Measurements from ENCODE around the gene AKAP1. TPM values are rescaled to one million over a fixed set of nuclear protein-coding genes. Genes with fewer than 3 reads are reported as not detected.

AKAP1 gene
- polyA plus RNA-seq, 6 donors from 2014 or later: 9.6 to 20.5 (median 11.7) TPM

DNA sequence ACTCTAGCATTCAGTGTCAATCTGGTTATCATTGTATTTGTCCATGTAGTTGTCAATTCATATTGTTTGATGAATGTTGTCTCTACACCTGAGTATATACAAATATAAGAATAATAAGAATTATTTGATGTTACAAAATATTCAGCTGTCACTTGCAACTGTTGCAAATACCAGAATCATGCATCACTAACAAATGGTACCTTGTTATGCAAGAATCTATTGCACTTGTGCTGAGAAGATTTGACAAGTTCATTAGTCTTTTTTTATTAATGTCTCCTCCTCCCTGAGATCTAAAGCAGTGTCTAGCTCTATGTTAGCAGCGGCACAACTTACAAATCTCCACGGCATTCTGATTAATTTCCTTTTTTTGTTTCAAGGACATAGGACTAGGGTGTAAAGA lies 22.2 kb upstream of the AKAP1 start:
- Mint-ChIP-seq H3K27me3 (peaks cover 5 to 17% (median 16%) of the 10 kb centered on the region in 3 donors), H3K9me3 (no peaks in the 10 kb centered on the region), H3K4me3 (no peak overlapping the region), H3K27ac (no peak overlapping the region), H3K4me1 (no peaks in the 10 kb centered on the region), H3K36me3 (no peaks in the 10 kb centered on the region)
- no peak for ATAC-seq (ENCODE audit: low read depth in 2 of 2)
- DNase-seq: no peak

GRCh38 chr17:57067162-57067561 lies 17.9 kb upstream of the AKAP1 start:
- no peak for ATAC-seq (ENCODE audit: low read depth in 2 of 2)
- no peaks in the 10 kb centered on the region for H3K9me3 Mint-ChIP-seq
- H3K27me3 Mint-ChIP-seq: peaks cover 9 to 19% (median 13%) of the 10 kb centered on the region in 3 donors
- no peak overlapping the region for H3K4me3 Mint-ChIP-seq
- no peak for DNase-seq
- H3K4me1 Mint-ChIP-seq: no peaks in the 10 kb centered on the region
- no peak overlapping the region for H3K27ac Mint-ChIP-seq
- H3K36me3 Mint-ChIP-seq: no peaks in the 10 kb centered on the region

DNA sequence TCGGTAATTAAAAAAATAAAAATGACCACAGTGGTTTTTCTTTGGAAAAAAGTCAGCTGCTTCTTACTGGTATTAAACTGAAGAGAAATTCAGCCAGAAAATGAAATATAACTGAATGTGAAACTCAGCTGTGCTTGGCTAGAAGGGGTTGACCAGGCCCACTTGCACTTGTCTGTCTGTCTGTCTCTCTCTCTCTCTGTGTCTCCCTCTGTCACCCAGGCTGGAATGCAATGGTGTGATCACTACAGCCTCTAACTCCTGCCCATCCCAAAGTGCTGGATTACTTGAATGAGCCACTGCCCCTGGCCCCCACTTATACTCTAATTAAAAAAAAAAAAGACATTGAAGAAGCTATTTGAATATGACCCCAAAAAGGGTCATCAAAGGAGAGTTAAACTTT lies 17.3 kb upstream of the AKAP1 start:
- peaks cover 9 to 16% (median 10%) of the 10 kb centered on the region in 3 donors for H3K27me3 Mint-ChIP-seq
- no peak for DNase-seq
- H3K4me1 Mint-ChIP-seq: no peaks in the 10 kb centered on the region
- H3K4me3 Mint-ChIP-seq: no peak overlapping the region
- no peaks in the 10 kb centered on the region for H3K9me3 Mint-ChIP-seq
- H3K36me3 Mint-ChIP-seq: no peaks in the 10 kb centered on the region
- no peak overlapping the region for H3K27ac Mint-ChIP-seq
- ATAC-seq (ENCODE audit: low read depth in 2 of 2): no peak

GRCh38 chr17:57068222-57068658 lies 16.8 kb upstream of the AKAP1 start:
- H3K36me3 Mint-ChIP-seq: no peaks in the 10 kb centered on the region
- DNase-seq: no peak
- ATAC-seq (ENCODE audit: low read depth in 2 of 2): no peak
- no peak overlapping the region for H3K27ac Mint-ChIP-seq
- H3K27me3 Mint-ChIP-seq: peaks cover 9 to 14% (median 10%) of the 10 kb centered on the region in 3 donors
- no peaks in the 10 kb centered on the region for H3K9me3 Mint-ChIP-seq
- no peaks in the 10 kb centered on the region for H3K4me1 Mint-ChIP-seq
- H3K4me3 Mint-ChIP-seq: no peak overlapping the region

GRCh38 chr17:57068707-57069106 lies 16.3 kb upstream of the AKAP1 start:
- Mint-ChIP-seq H3K27ac (peak overlapping the region in 1 of 6 donors; percentile 29), H3K9me3 (no peaks in the 10 kb centered on the region), H3K27me3 (peaks cover 9 to 10% (median 9%) of the 10 kb centered on the region in 3 donors), H3K4me1 (no peaks in the 10 kb centered on the region), H3K4me3 (no peak overlapping the region), H3K36me3 (no peaks in the 10 kb centered on the region)
- ATAC-seq (ENCODE audit: low read depth in 2 of 2) (no peak), DNase-seq (no peak)

DNA sequence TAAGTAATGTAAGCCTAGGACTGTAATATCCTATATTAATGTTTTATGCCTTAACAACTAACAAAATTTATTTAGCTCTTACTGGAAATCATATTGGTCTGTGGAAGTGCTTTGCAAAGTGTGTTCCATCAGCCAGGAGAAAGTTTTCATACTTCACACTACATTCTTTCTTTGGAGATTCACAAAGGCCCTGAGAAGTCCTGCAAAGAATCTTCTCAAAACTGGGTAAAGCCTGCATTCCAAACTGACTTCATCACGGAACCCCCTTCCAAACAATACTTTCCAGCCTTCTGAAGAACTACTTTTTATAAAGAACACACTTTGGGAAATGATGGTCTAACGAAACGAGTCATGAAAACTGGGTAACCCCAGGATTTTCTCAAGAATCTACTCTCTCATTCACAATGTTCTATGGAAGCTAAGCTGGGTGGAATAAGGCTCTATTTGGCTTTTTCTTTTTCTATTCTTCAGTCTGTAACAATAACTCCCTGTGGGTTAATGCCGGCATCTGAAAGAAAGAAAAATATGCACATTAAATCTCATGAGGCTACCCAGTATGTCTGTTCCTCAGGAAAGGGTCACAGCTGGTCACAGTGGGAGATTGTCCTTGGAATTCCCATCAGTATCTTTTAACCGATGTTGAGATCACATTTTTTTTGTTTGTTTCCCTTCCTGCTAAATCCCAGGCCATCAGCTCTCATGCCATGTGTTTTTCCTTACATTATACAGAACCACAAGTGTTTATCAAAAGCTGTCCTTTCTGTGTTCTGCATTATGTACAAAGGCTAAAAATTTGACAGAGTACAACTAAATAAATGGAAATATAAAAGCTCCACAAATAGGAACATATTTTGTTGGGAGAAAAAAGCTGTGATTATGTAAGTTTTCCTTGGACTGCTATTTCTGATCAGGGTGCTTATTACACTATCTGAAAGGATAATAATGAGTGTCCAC lies 12.8 kb upstream of the AKAP1 start:
- ATAC-seq (ENCODE audit: low read depth in 2 of 2) (no peak), DNase-seq (no peak)
- H3K27me3 Mint-ChIP-seq: peaks cover 0 to 5% (median 4%) of the 10 kb centered on the region in 3 donors
- H3K4me1 Mint-ChIP-seq: peaks cover 0 to 4% (median 3%) of the 10 kb centered on the region in 3 donors
- H3K9me3 Mint-ChIP-seq: no peaks in the 10 kb centered on the region
- H3K4me3 Mint-ChIP-seq: no peak overlapping the region
- no peak overlapping the region for H3K27ac Mint-ChIP-seq
- no peaks in the 10 kb centered on the region for H3K36me3 Mint-ChIP-seq

DNA sequence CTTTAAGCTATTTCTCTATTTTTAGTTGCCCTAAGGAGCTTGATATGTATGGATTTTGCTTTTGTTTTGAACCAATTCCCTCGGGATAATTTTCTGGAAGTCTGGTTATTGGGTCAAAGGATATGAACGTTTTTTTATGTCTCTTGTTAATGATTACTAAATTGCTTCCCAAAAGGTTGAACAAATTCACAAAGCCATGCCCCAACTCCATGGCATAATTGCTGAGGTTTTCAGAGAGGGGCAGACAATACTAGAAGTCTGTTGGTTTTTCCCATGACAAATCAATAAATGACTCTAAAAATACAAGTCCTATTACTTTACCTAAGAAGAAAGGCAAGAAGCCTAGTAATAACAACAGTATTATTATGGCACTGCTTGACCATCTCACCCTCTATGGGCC lies 11.4 kb upstream of the AKAP1 start:
- Mint-ChIP-seq H3K4me1 (peaks cover 0 to 4% (median 3%) of the 10 kb centered on the region in 3 donors), H3K9me3 (no peaks in the 10 kb centered on the region), H3K27ac (no peak overlapping the region), H3K36me3 (no peaks in the 10 kb centered on the region), H3K27me3 (peaks cover 0 to 5% (median 4%) of the 10 kb centered on the region in 3 donors), H3K4me3 (no peak overlapping the region)
- ATAC-seq (ENCODE audit: low read depth in 2 of 2) (no peak), DNase-seq (no peak)

- H3K4me1 Mint-ChIP-seq: peaks cover 0 to 4% (median 3%) of the 10 kb centered on the region in 3 donors
- no peak overlapping the region for H3K27ac Mint-ChIP-seq
- no peak for ATAC-seq (ENCODE audit: low read depth in 2 of 2)
- H3K36me3 Mint-ChIP-seq: no peaks in the 10 kb centered on the region
- no peak for DNase-seq
- no peaks in the 10 kb centered on the region for H3K27me3 Mint-ChIP-seq
- H3K4me3 Mint-ChIP-seq: no peak overlapping the region
- H3K9me3 Mint-ChIP-seq: no peaks in the 10 kb centered on the region
Measured at GRCh38 chr17:57075193-57075592, 9.9 kb upstream of the AKAP1 start.

GRCh38 chr17:57075785-57076184 lies 9.3 kb upstream of the AKAP1 start:
- ATAC-seq (ENCODE audit: low read depth in 2 of 2) (no peak), DNase-seq (no peak)
- no peaks in the 10 kb centered on the region for H3K36me3 Mint-ChIP-seq
- H3K4me1 Mint-ChIP-seq: peaks cover 0 to 4% (median 3%) of the 10 kb centered on the region in 3 donors
- no peaks in the 10 kb centered on the region for H3K9me3 Mint-ChIP-seq
- no peak overlapping the region for H3K4me3 Mint-ChIP-seq
- no peak overlapping the region for H3K27ac Mint-ChIP-seq
- no peaks in the 10 kb centered on the region for H3K27me3 Mint-ChIP-seq

DNA sequence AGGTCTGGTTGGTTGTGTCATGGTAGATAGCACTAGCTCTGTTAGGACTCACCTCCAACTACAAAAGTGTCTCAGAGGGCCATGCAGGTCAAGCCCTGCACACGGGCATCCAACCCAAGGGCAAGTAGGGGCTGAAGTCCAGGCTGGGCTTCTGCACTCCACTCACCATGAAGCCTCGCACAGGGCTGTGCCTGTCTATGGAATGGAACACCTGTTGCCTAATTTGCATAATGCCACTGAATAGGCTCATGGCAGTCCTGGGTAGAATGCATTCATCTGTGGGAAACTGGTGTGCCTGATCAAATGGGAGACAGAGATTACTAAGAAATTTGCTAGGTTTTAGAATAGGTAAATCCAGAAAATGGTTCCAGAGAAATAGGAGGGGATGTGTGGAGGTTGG lies 8.0 kb upstream of the AKAP1 start:
- DNase-seq (no peak), ATAC-seq (ENCODE audit: low read depth in 2 of 2) (no peak)
- H3K27ac Mint-ChIP-seq: no peak overlapping the region
- H3K9me3 Mint-ChIP-seq: no peaks in the 10 kb centered on the region
- no peak overlapping the region for H3K4me3 Mint-ChIP-seq
- H3K4me1 Mint-ChIP-seq: peaks cover 0 to 4% (median 3%) of the 10 kb centered on the region in 3 donors
- no peaks in the 10 kb centered on the region for H3K36me3 Mint-ChIP-seq
- H3K27me3 Mint-ChIP-seq: no peaks in the 10 kb centered on the region

GRCh38 chr17:57078274-57078673 lies 6.8 kb upstream of the AKAP1 start:
- Mint-ChIP-seq H3K9me3 (no peaks in the 10 kb centered on the region), H3K27me3 (no peaks in the 10 kb centered on the region), H3K4me3 (no peak overlapping the region), H3K36me3 (no peaks in the 10 kb centered on the region), H3K27ac (peak overlapping the region in 1 of 6 donors; percentile 76), H3K4me1 (peaks cover 0 to 10% (median 4%) of the 10 kb centered on the region in 3 donors)
- ATAC-seq (ENCODE audit: low read depth in 2 of 2) (no peak), DNase-seq (no peak)

DNA sequence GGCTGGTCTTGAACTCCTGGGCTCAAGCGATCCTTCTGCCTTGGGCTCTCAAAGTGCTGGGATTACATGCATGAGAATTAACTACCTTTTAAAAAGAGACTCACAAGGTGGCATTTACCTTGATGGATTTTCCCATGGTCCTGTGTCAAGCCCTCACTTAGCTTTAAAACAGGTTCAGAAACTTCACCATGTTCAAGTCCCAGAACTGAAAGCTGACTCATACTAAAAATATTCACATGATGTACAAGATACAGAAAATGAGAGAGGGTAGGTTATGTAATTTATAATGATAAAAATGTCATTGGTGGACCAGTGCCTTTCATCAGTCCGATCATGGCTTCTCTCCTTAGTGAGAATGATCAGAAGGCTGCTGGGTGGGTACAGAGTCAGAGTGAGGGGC lies 4.3 kb upstream of the AKAP1 start:
- no peaks in the 10 kb centered on the region for H3K27me3 Mint-ChIP-seq
- H3K9me3 Mint-ChIP-seq: no peaks in the 10 kb centered on the region
- no peak for DNase-seq
- H3K36me3 Mint-ChIP-seq: no peaks in the 10 kb centered on the region
- ATAC-seq (ENCODE audit: low read depth in 2 of 2): no peak
- H3K4me3 Mint-ChIP-seq: peak overlapping the region in 1 of 8 donors; percentile 43
- H3K4me1 Mint-ChIP-seq: peaks cover 4 to 10% (median 8%) of the 10 kb centered on the region in 3 donors
- no peak overlapping the region for H3K27ac Mint-ChIP-seq

- Mint-ChIP-seq H3K9me3 (no peaks in the 10 kb centered on the region), H3K27me3 (no peaks in the 10 kb centered on the region), H3K4me1 (peaks cover 14 to 25% (median 16%) of the 10 kb centered on the region in 3 donors), H3K27ac (peak overlapping the region in 1 of 6 donors; percentile 67), H3K36me3 (no peaks in the 10 kb centered on the region), H3K4me3 (peak overlapping the region in 2 of 8 donors; percentile 0 to 94)
- DNase-seq (no peak), ATAC-seq (ENCODE audit: low read depth in 2 of 2) (no peak)
Measured at GRCh38 chr17:57082441-57082840, 2.6 kb upstream of the AKAP1 start.

DNA sequence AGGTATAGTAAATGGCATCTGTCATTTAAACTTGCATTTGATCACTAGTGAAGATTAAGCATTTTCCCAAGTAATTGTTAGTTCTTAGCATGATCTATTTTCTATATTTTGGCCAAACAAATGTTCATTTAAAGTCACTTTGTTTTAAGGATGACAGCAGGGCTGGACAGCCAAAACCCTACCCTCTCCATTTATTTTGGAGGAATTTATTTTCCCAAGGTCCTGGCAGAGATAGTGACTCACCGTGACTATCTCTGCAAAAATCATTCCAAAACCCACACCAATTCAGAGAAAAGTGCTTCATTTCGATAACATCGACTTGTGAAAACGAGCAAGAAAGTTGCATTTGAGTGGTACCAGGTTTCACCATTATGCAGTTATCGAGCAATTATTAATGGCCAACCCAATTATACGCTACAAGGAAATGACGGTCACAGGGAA lies 665 bp upstream of the AKAP1 start:
- DNase-seq (no peak), ATAC-seq (ENCODE audit: low read depth in 2 of 2) (peak; percentile 11)
- Mint-ChIP-seq H3K27me3 (no peaks in the 10 kb centered on the region), H3K4me3 (peak overlapping the region; percentile 90 to 94 (median 92)), H3K4me1 (peaks cover 16 to 33% (median 24%) of the 10 kb centered on the region in 3 donors), H3K27ac (peak overlapping the region in 5 of 6 donors; percentile 64 to 96 (median 88)), H3K36me3 (no peaks in the 10 kb centered on the region), H3K9me3 (no peaks in the 10 kb centered on the region)

Data from naive B cell (primary cell).